ENCODE results near the gene POLDIP3.

The POLDIP3 gene

GRCh38 chr22:42614312-42615091 is at the start of gene POLDIP3:
Gene POLDIP3, minus strand, starts transcription at chr22:42614883. Its CDS starts 26 bp downstream, at chr22:42614857.
- peak; percentile 100 for DNase-seq (ENCODE audit: low spot score)

- peak; percentile 90 for DNase-seq (ENCODE audit: low spot score)
Observed at GRCh38 chr22:42661985-42662831, 47.5 kb upstream of the POLDIP3 start.

- no peak for DNase-seq (ENCODE audit: low spot score)
Observed at GRCh38 chr22:42656578-42656977, 41.9 kb upstream of the POLDIP3 start.

GRCh38 chr22:42655693-42656092 is 41.0 kb upstream of the POLDIP3 start:
- DNase-seq (ENCODE audit: low spot score) = no peak

GRCh38 chr22:42654436-42655073 is 39.9 kb upstream of the POLDIP3 start:
- DNase-seq (ENCODE audit: low spot score) = no peak

GRCh38 chr22:42653999-42654398 is 39.3 kb upstream of the POLDIP3 start:
- DNase-seq (ENCODE audit: low spot score) = no peak

GRCh38 chr22:42651134-42651533 is 36.5 kb upstream of the POLDIP3 start:
- DNase-seq (ENCODE audit: low spot score) = no peak

GRCh38 chr22:42649246-42650099 is 34.8 kb upstream of the POLDIP3 start, which contains the start of gene CYB5R3:
Gene CYB5R3, minus strand, starts transcription at chr22:42649392. Its CDS starts 77 bp downstream, at chr22:42649315.
- peak; percentile 92 for DNase-seq (ENCODE audit: low spot score)

- DNase-seq (ENCODE audit: low spot score) = peak; percentile 76
Observed at GRCh38 chr22:42648368-42649245, 33.9 kb upstream of the POLDIP3 start.

GRCh38 chr22:42648017-42648367 is 33.3 kb upstream of the POLDIP3 start:
- DNase-seq (ENCODE audit: low spot score) = no peak

- DNase-seq (ENCODE audit: low spot score) = no peak
Observed at GRCh38 chr22:42646569-42647525, 32.2 kb upstream of the POLDIP3 start.

GRCh38 chr22:42645938-42646568 is 31.4 kb upstream of the POLDIP3 start:
- no peak for DNase-seq (ENCODE audit: low spot score)

- no peak for DNase-seq (ENCODE audit: low spot score)
Observed at GRCh38 chr22:42645341-42645937, 30.8 kb upstream of the POLDIP3 start.

GRCh38 chr22:42644422-42645340 is 30.0 kb upstream of the POLDIP3 start:
- DNase-seq (ENCODE audit: low spot score) = peak; percentile 77

GRCh38 chr22:42643634-42644421 is 29.1 kb upstream of the POLDIP3 start:
- DNase-seq (ENCODE audit: low spot score) = no peak

- DNase-seq (ENCODE audit: low spot score) = no peak
Observed at GRCh38 chr22:42642806-42643633, 28.3 kb upstream of the POLDIP3 start.

Measured in left forelimb (tissue), 1 donor.